H1 (cell line): ENCODE data around the gene ACTN3. TPM values are rescaled to one million over a fixed set of nuclear protein-coding genes. Genes with fewer than 3 reads are reported as not detected.

ENCODE experiments used
- ATF2 ChIP-seq: IDR thresholded peaks from 2 replicates; pipeline ENCODE4 v1.6.1; 2012; ENCODE audit warnings: low read length, inconsistent platforms
- EZH2 ChIP-seq: fragments of 200-600 bp; sonication (generic); IDR thresholded peaks from 2 replicates; pipeline ENCODE4 v1.7.1; 2012; ENCODE audit warnings: low read depth, mild to moderate bottlenecking, moderate library complexity, low read length, inconsistent platforms; ENCODE audit not compliant: severe bottlenecking
- HDAC2 ChIP-seq, 2 experiments: fragments of 300-600 bp in 1 of 2; sonication (generic) in 1 of 2; IDR thresholded peaks; 2 replicates each; pipeline ENCODE4 v1.6.1; 2011 to 2012; ENCODE audit warnings: low read depth in 2 of 2, low read length in 2 of 2, mild to moderate bottlenecking in 2 of 2, moderate library complexity in 2 of 2, borderline replicate concordance in 1 of 2, inconsistent platforms in 1 of 2
- KDM4A ChIP-seq: IDR thresholded peaks from one replicate; pipeline ENCODE4 v1.7.1; 2012; ENCODE audit warnings: low read depth, mild to moderate bottlenecking, moderate library complexity, low read length, inconsistent platforms; ENCODE audit not compliant: severe bottlenecking
- RFX5 ChIP-seq: IDR thresholded peaks from 2 replicates; pipeline ENCODE4 v1.6.1; 2011; ENCODE audit warnings: low read depth, low read length, improper control_type of control experiment, borderline replicate concordance
- SP2 ChIP-seq: IDR thresholded peaks from 2 replicates; pipeline ENCODE4 v1.6.1; 2012; ENCODE audit warnings: mild to moderate bottlenecking, low read length, inconsistent platforms
- polyA plus RNA-seq, 7 experiments: library from polyadenylated mRNA; depleted of rRNA in 3 of 7; stranded (reverse) in 5 of 7; unstranded in 2 of 7; fragments of >200 nt in 5 of 7; fragments of 200-250 nt in 2 of 7; gene quantifications; 1 replicate in 5 of 7; 2 replicates in 1 of 7; 4 replicates in 1 of 7; pipeline versions ENCODE4 v1.2.1 to v1.2.3, GENCODE V29; 2011 to 2013; ENCODE audit warnings: missing spikeins in 2 of 7, mixed read lengths in 2 of 7
- total RNA-seq: library from RNA; stranded (reverse); fragmentation: NEBNext Ultra II Directional; extraction: Animal tissue kit (Norgen Biotek cat#: 25700); gene quantifications from 2 replicates; pipeline ENCODE4 v1.2.1, GENCODE V29; 2021

Gene ACTN3
- total and polyA plus RNA-seq, 2 of the 8 experiments (the other 6 are each of a cell fraction or from before 2014, with no cell fraction given), result 30.8 to 36.7 TPM

DNA sequence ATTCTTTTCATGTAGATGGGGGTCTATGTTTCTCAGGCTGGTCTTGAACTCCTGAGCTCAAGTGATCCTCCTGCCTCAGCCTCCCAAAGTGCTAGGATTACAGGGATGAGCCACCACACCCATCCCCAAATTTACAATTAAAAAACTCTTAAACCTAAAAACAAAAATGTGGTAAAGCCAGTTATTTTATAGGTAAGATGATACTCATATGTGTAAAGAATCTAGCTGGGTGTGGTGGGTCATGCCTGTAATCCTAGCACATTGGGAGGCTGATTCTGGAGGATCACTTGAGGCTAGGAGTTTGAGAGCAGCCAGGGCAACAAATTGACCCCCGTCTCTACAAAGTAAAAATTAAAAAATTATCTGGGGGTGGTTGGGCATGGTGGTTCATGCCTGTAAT lies 65.8 kb downstream of the ACTN3 start (continued):
- TF ChIP-seq ATF2 (no peak), EZH2 (no peak), RFX5 (no peak), SP2 (no peak), HDAC2 (IDR thresholded peaks at IDR 0.05; ENCODE audit: borderline replicate concordance in 1 of 2, low read depth in 2 of 2, low read length in 2 of 2) (no peak), KDM4A (no peak)
- TF ChIP-seq, all 59 proteins: peak for 0

Other genes with a start within 250 kb of the ACTN3 start
- 3.7 and 3.9 TPM in 2 replicates for gene CD248, start 229.9 kb upstream of the ACTN3 start, total RNA-seq
- gene CD248, start 229.9 kb upstream of the ACTN3 start, polyA plus RNA-seq (2011; rRNA removed), result 2.7 and 4.6 TPM in 2 replicates
- gene RIN1, start 210.5 kb upstream of the ACTN3 start, total RNA-seq, result 5.4 and 6.6 TPM in 2 replicates
- 2.5 and 3.8 TPM in 2 replicates for gene RIN1, start 210.5 kb upstream of the ACTN3 start, polyA plus RNA-seq (2011; rRNA removed)
- gene BRMS1, start 201.8 kb upstream of the ACTN3 start, total RNA-seq, result 44.8 and 46.1 TPM in 2 replicates
- gene BRMS1, start 201.8 kb upstream of the ACTN3 start, polyA plus RNA-seq (2011; rRNA removed), result 39.2 and 46.5 TPM in 2 replicates
- gene B4GAT1, start 199.3 kb upstream of the ACTN3 start, total RNA-seq, result 27.1 and 27.8 TPM in 2 replicates
- 22.2 and 32.8 TPM in 2 replicates for gene B4GAT1, start 199.3 kb upstream of the ACTN3 start, polyA plus RNA-seq (2011; rRNA removed)
- gene SLC29A2, start 175.1 kb upstream of the ACTN3 start, total RNA-seq, result 29.3 and 32.4 TPM in 2 replicates
- 31.6 and 42.0 TPM in 2 replicates for gene SLC29A2, start 175.1 kb upstream of the ACTN3 start, polyA plus RNA-seq (2011; rRNA removed)
- 0.88 and 0.99 TPM in 2 replicates for gene NPAS4, start 125.9 kb upstream of the ACTN3 start, total RNA-seq
- gene NPAS4, start 125.9 kb upstream of the ACTN3 start, polyA plus RNA-seq (2011; rRNA removed), result 0.73 and 0.77 TPM in 2 replicates
- gene MRPL11, start 108.1 kb upstream of the ACTN3 start, total RNA-seq, result 141 and 152 TPM in 2 replicates
- 105 and 106 TPM in 2 replicates for gene MRPL11, start 108.1 kb upstream of the ACTN3 start, polyA plus RNA-seq (2011; rRNA removed)
- 7.6 TPM in 2 replicates for gene PELI3, start 80.0 kb upstream of the ACTN3 start, total RNA-seq
- gene PELI3, start 80.0 kb upstream of the ACTN3 start, polyA plus RNA-seq (2011; rRNA removed), result 5.2 and 7.6 TPM in 2 replicates
- 82.7 and 86.4 TPM in 2 replicates for gene DPP3, start 66.5 kb upstream of the ACTN3 start, total RNA-seq
- gene DPP3, start 66.5 kb upstream of the ACTN3 start, polyA plus RNA-seq (2011; rRNA removed), result 75.1 and 90.6 TPM in 2 replicates
- 19.1 and 22.1 TPM in 2 replicates for gene BBS1, start 36.3 kb upstream of the ACTN3 start, total RNA-seq
- gene BBS1, start 36.3 kb upstream of the ACTN3 start, polyA plus RNA-seq (2011; rRNA removed), result 19.5 and 33.7 TPM in 2 replicates
- 7.0 and 8.4 TPM in 2 replicates for gene ZDHHC24, start 855 bp upstream of the ACTN3 start, total RNA-seq
- 9.7 and 15.6 TPM in 2 replicates for gene ZDHHC24, start 855 bp upstream of the ACTN3 start, polyA plus RNA-seq (2011; rRNA removed)
- 0.36 and 0.58 TPM in 2 replicates for gene CTSF, start 21.7 kb downstream of the ACTN3 start, total RNA-seq
- gene CTSF, start 21.7 kb downstream of the ACTN3 start, polyA plus RNA-seq (2011; rRNA removed), result 2.3 and 2.6 TPM in 2 replicates
- 0.99 and 1.1 TPM in 2 replicates for gene CCDC87, start 46.2 kb downstream of the ACTN3 start, total RNA-seq
- gene CCDC87, start 46.2 kb downstream of the ACTN3 start, polyA plus RNA-seq (2011; rRNA removed), result 0.32 and 0.63 TPM in 2 replicates
- 35.2 and 37.1 TPM in 2 replicates for gene CCS, start 46.3 kb downstream of the ACTN3 start, total RNA-seq
- 37.7 and 57.7 TPM in 2 replicates for gene CCS, start 46.3 kb downstream of the ACTN3 start, polyA plus RNA-seq (2011; rRNA removed)
- gene RBM14, start 69.7 kb downstream of the ACTN3 start, total RNA-seq, result 142 and 145 TPM in 2 replicates
- gene RBM14, start 69.7 kb downstream of the ACTN3 start, polyA plus RNA-seq (2011; rRNA removed), result 67.2 and 81.1 TPM in 2 replicates
- gene RBM4, start 91.8 kb downstream of the ACTN3 start, total RNA-seq, result 192 and 201 TPM in 2 replicates
- gene RBM4, start 91.8 kb downstream of the ACTN3 start, polyA plus RNA-seq (2011; rRNA removed), result 276 and 330 TPM in 2 replicates
- 27.5 and 30.6 TPM in 2 replicates for gene RBM4B, start 131.0 kb downstream of the ACTN3 start, total RNA-seq
- gene RBM4B, start 131.0 kb downstream of the ACTN3 start, polyA plus RNA-seq (2011; rRNA removed), result 19.2 and 30.5 TPM in 2 replicates
- 69.0 and 71.4 TPM in 2 replicates for gene SPTBN2, start 182.3 kb downstream of the ACTN3 start, total RNA-seq
- gene SPTBN2, start 182.3 kb downstream of the ACTN3 start, polyA plus RNA-seq (2011; rRNA removed), result 19.1 and 25.9 TPM in 2 replicates